NCI-H526 treated with DMSO at 0.1 percent for 48 hours (cell line): ENCODE data around the gene KIF1B.
A peak's percentile ranks its signal among the peaks of the same experiment; 100 is the strongest.
"Not testable (repeated sequence)": the region's sequence is repeated elsewhere in the genome, so short reads cannot be mapped to it uniquely, and the experiment has no call there.

Experiments
- DNase-seq: peaks from one replicate; lab custom pipeline; 2025; lab: John Stamatoyannopoulos, UW

The KIF1B gene

GRCh38 chr1:10237157-10237539 is 26.8 kb downstream of the KIF1B start:
- no peak for DNase-seq

- peak; percentile 1 for DNase-seq
These were observed 31.8 kb downstream of the KIF1B start for GRCh38 chr1:10242135-10242534.

GRCh38 chr1:10242811-10243210 is 32.4 kb downstream of the KIF1B start:
- DNase-seq, result no peak

- DNase-seq, result no peak
These were observed 35.3 kb downstream of the KIF1B start for GRCh38 chr1:10245674-10246073.

GRCh38 chr1:10249808-10250457 is 39.6 kb downstream of the KIF1B start:
- DNase-seq, result no peak

GRCh38 chr1:10250663-10251062 is 40.3 kb downstream of the KIF1B start:
- DNase-seq, result no peak

- DNase-seq, result not testable (repeated sequence)
These were observed 41.1 kb downstream of the KIF1B start for GRCh38 chr1:10251325-10252108.

GRCh38 chr1:10252508-10252907 is 42.1 kb downstream of the KIF1B start:
- DNase-seq, result no peak

- DNase-seq, result no peak
These were observed 42.8 kb downstream of the KIF1B start for GRCh38 chr1:10253149-10253548.

GRCh38 chr1:10253755-10254154 is 43.4 kb downstream of the KIF1B start:
- DNase-seq, result no peak

- DNase-seq, result no peak
These were observed 47.5 kb downstream of the KIF1B start for GRCh38 chr1:10257851-10258250.

- not testable (repeated sequence) for DNase-seq
These were observed 49.2 kb downstream of the KIF1B start for GRCh38 chr1:10259547-10259946.

GRCh38 chr1:10263450-10264082 is 53.2 kb downstream of the KIF1B start:
- no peak for DNase-seq

- no peak for DNase-seq
These were observed 54.7 kb downstream of the KIF1B start for GRCh38 chr1:10265027-10265426.

- no peak for DNase-seq
These were observed 55.5 kb downstream of the KIF1B start for GRCh38 chr1:10265900-10266299.

- DNase-seq, result no peak
These were observed 56.9 kb downstream of the KIF1B start for GRCh38 chr1:10267319-10267718.

GRCh38 chr1:10267921-10268320 is 57.6 kb downstream of the KIF1B start:
- DNase-seq, result no peak

GRCh38 chr1:10271090-10271489 is 60.7 kb downstream of the KIF1B start:
- DNase-seq, result no peak

GRCh38 chr1:10271869-10272268 is 61.5 kb downstream of the KIF1B start:
- DNase-seq, result no peak

- no peak for DNase-seq
These were observed 61.9 kb downstream of the KIF1B start for GRCh38 chr1:10272274-10272673.

- no peak for DNase-seq
These were observed 68.5 kb downstream of the KIF1B start for GRCh38 chr1:10278880-10279279.

- DNase-seq, result no peak
These were observed 70.3 kb downstream of the KIF1B start for GRCh38 chr1:10280439-10281350.
